Activated T-cell treated with anti-CD3 and anti-CD28 coated beads for 24 hours (primary cell): ENCODE measurements around the gene ARRDC2.

Experiments used
- DNase-seq: peaks from one replicate; pipeline ENCODE4 v3.0.0-alpha.2; 2020; ENCODE audit warnings: low read depth

The ARRDC2 gene

GRCh38 chr19:18058208-18059009 lies 50.4 kb downstream of the ARRDC2 start:
- peak; percentile 66 for DNase-seq

GRCh38 chr19:18059297-18059696 lies 51.3 kb downstream of the ARRDC2 start:
- no peak for DNase-seq

- DNase-seq: no peak
These were observed 51.9 kb downstream of the ARRDC2 start for GRCh38 chr19:18059902-18060301.

- DNase-seq: no peak
These were observed 52.5 kb downstream of the ARRDC2 start for GRCh38 chr19:18060472-18060871.

GRCh38 chr19:18062028-18062427 lies 54.1 kb downstream of the ARRDC2 start:
- no peak for DNase-seq

- no peak for DNase-seq
These were observed 55.5 kb downstream of the ARRDC2 start for GRCh38 chr19:18063463-18063862.
